Heart left ventricle (tissue), 16 donors: ENCODE data around the gene GNAI2. TPM values are rescaled to one million over a fixed set of nuclear protein-coding genes. Genes with fewer than 3 reads are reported as not detected.

ENCODE experiments used
- ATAC-seq, 4 donors: fragments of 200-7000 bp; cut with Tn5 transposase; one replicate each; pipeline ENCODE4 v1.9.1; 2020 to 2022; ENCODE audit warnings: moderate library complexity in 4 of 4, mild to moderate bottlenecking in 3 of 4, moderate number of reproducible peaks in 1 of 4
- DNase-seq, 5 donors: peaks; one replicate each; pipeline ENCODE4 v3.0.0-alpha.2; 2020
- H3K27ac ChIP-seq, 12 donors: fragments of 200-600 bp; sonication (generic) in 4 of 12; one replicate each; pipeline versions ENCODE4 v1.5.0 to v1.8.0; 2016 to 2022; ENCODE audit warnings: mild to moderate bottlenecking in 2 of 12
- H3K27me3 ChIP-seq, 9 donors: fragments of 200-600 bp; sonication (generic) in 2 of 9; one replicate each; pipeline versions ENCODE4 v1.5.1 to v1.8.0; 2016 to 2022; ENCODE audit warnings: mild to moderate bottlenecking in 3 of 9
- H3K36me3 ChIP-seq, 9 donors: fragments of 200-600 bp; sonication (generic) in 2 of 9; one replicate each; pipeline versions ENCODE4 v1.5.0 to v1.8.0; 2018 to 2022; ENCODE audit warnings: mild to moderate bottlenecking in 2 of 9
- H3K4me1 ChIP-seq, 12 donors: fragments of 200-600 bp; sonication (generic) in 4 of 12; one replicate each; pipeline versions ENCODE4 v1.5.0 to v1.8.0; 2016 to 2022; ENCODE audit warnings: mild to moderate bottlenecking in 3 of 12
- H3K4me3 ChIP-seq, 12 donors: fragments of 200-600 bp; sonication (generic) in 4 of 12; one replicate each; pipeline versions ENCODE4 v1.5.0 to v1.8.0; 2017 to 2022; ENCODE audit warnings: mild to moderate bottlenecking in 9 of 12, moderate library complexity in 4 of 12
- H3K9me3 ChIP-seq, 12 donors: fragments of 200-600 bp; sonication (generic) in 4 of 12; one replicate each; pipeline versions ENCODE4 v1.5.0 to v1.8.0; 2016 to 2022; ENCODE audit warnings: mild to moderate bottlenecking in 1 of 12
- POLR2A ChIP-seq, 2 donors: fragments of 450-650 bp; IDR thresholded peaks; one replicate each; pipeline ENCODE4 v1.6.1; 2017; ENCODE audit warnings: antibody characterized with exemption in 2 of 2, mild to moderate bottlenecking in 2 of 2, moderate library complexity in 2 of 2
- WGBS, 4 donors: extraction: QIAGEN DNeasy Blood & Tissue Kit in 2 of 4; methylation state at CpG; one replicate each; pipeline versions ENCODE4 v1.1.5 to v1.1.7; 2013 to 2018; 5-methylcytosine and 5-hydroxymethylcytosine counted together
- intact Hi-C, 10 donors: fragments of 100-400 bp; cut with DNase I; formaldehyde crosslinking; loops; one replicate each; pipeline versions ENCODE4 v1.11.1 to v1.14.2; 2022
- polyA plus RNA-seq, 2 donors: library from polyadenylated mRNA; stranded (reverse); fragments of 200-250 nt; gene quantifications; one replicate each; pipeline ENCODE4 v1.2.3, GENCODE V29; 2013
- total RNA-seq, 9 donors: library from RNA; depleted of rRNA in 2 of 9; stranded (reverse); fragments of >200 nt in 2 of 9; fragmentation: NEBNext Ultra II Directional in 3 of 9; extraction: Animal tissue kit (Norgen Biotek cat#: 25700) in 3 of 9; gene quantifications; one replicate each; pipeline versions ENCODE4 v1.1.0 to v1.2.4, GENCODE V29; 2016 to 2023
- TF ChIP-seq, protein P1 (sequence below), 12 donors: fragments of 200-600 bp; sonication (generic) in 4 of 12; IDR thresholded peaks; one replicate each; pipeline versions ENCODE4 v1.5.0 to v1.8.0; 2018 to 2022; ENCODE audit warnings: antibody characterized with exemption in 12 of 12, mild to moderate bottlenecking in 5 of 12
- donor health status: ischemic (EF 13 %, LVEDD 7.1; RV severe dilation, severe dysfunction).
- donor health status: healthy with polysubstance abuse.
- donor health status: DM: no; HTN: yes; CAD: no.
- donor health status: DM: no; HTN: no; CAD: no.
- donor health status: ischemic (EF 25% LVEDD 6.9; RV normal size, moderate dysfunction).
- donor health status: ischemic (EF 25% LVEDD 5.7; RV mildly dilated, moderate dysfunction).
- donor health status: healthy.
- donor health status: DM: yes; HTN: yes; CAD: no.
- donor health status: ischemic (EF 35%, LVEDD 5.7; RV mildly dilated, moderate dysfunction).
- donor health status: nonischemic (EF 11% LVEDD 7.7; RV severe dilation, severe dysfunction).
- donor health status: DM: yes; HTN: yes; CAD: no.
- donor health status: PGD.
- donor health status: ischemic (EF 29% LVEDD 5.4; RV normal size, mild dysfunction).
- donor health status: nonischemic (EF 23%, LVEDD 6.1; RV moderate dilation, normal function).

GNAI2 gene
- total and polyA plus RNA-seq, 11 donors = 93.2 to 365 (median 140) TPM

DNA sequence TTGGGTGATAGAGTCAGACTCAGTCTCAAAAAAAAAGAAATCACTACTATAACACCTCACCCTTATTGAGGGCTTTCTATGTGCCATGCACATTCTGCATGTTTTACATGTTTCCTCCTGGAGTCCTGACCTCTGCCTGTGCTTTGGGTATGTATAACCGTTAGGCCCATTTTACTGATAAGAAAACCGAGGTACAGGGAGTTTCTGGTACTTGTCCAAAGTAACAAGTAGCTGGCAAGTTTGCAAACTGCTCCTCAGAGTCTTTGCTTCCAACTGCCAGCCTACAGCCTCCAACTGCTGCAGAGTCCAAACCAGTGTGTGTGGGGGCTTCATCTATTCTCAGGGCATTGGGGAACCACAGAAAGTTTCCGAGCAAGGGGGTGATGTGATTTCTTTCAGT, 3.7 kb upstream of the GNAI2 start:
- intact Hi-C loops = no loop called here

DNA sequence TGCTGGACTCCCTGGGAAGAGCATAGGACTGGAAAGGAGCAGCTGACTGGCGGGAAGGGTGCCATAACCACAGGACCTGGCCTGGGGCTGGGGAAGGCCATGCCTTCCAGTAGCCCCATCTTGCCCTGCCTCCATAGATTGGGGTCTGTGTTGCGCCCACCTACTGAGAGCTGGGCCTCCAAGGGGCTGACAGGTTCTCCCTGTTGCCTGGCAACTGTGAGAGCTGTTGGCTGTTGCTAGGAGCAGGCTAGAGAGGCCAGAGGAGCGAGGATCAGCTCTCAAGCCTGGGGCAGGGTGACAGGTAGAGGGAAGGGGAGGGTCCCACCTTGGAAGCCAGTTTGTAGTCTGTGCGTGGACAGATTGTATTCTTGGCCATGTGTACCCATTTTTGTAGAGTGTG, 2.8 kb upstream of the GNAI2 start:
- Histone ChIP-seq H3K9me3 (no peaks in the 10 kb centered on the region), H3K27me3 (no peaks in the 10 kb centered on the region), H3K4me1 (peaks cover 0 to 50% (median 13%) of the 10 kb centered on the region in 12 donors), H3K36me3 (no peaks in the 10 kb centered on the region), H3K4me3 (no peak overlapping the region), H3K27ac (no peak overlapping the region)
- WGBS, 4 donors = 81 to 95% (median 85%) methylated on average over 4 of the region's 4 CpGs
- ATAC-seq (no peak), DNase-seq (no peak)
- intact Hi-C loops = no loop called here
- TF ChIP-seq, protein P1, sequence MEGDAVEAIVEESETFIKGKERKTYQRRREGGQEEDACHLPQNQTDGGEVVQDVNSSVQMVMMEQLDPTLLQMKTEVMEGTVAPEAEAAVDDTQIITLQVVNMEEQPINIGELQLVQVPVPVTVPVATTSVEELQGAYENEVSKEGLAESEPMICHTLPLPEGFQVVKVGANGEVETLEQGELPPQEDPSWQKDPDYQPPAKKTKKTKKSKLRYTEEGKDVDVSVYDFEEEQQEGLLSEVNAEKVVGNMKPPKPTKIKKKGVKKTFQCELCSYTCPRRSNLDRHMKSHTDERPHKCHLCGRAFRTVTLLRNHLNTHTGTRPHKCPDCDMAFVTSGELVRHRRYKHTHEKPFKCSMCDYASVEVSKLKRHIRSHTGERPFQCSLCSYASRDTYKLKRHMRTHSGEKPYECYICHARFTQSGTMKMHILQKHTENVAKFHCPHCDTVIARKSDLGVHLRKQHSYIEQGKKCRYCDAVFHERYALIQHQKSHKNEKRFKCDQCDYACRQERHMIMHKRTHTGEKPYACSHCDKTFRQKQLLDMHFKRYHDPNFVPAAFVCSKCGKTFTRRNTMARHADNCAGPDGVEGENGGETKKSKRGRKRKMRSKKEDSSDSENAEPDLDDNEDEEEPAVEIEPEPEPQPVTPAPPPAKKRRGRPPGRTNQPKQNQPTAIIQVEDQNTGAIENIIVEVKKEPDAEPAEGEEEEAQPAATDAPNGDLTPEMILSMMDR (IDR thresholded peaks at IDR 0.05) = no peak
- TF ChIP-seq POLR2A (IDR thresholded peaks at IDR 0.05) = no peak

More for the DNA sequence above, 3.7 kb upstream of the GNAI2 start:
- no peaks in the 10 kb centered on the region for H3K36me3 ChIP-seq
- H3K9me3 ChIP-seq = no peaks in the 10 kb centered on the region
- DNase-seq = no peak
- H3K27me3 ChIP-seq = no peaks in the 10 kb centered on the region
- H3K4me1 ChIP-seq = peaks cover 0 to 55% (median 17%) of the 10 kb centered on the region in 12 donors
- ATAC-seq = no peak
- WGBS, 4 donors = 74 to 82% (median 77%) methylated on average over 3 of the region's 3 CpGs
- H3K27ac ChIP-seq = no peak overlapping the region
- H3K4me3 ChIP-seq = no peak overlapping the region
- no peak for TF ChIP-seq POLR2A (IDR thresholded peaks at IDR 0.05)
- TF ChIP-seq, protein P1 (IDR thresholded peaks at IDR 0.05) = no peak

DNA sequence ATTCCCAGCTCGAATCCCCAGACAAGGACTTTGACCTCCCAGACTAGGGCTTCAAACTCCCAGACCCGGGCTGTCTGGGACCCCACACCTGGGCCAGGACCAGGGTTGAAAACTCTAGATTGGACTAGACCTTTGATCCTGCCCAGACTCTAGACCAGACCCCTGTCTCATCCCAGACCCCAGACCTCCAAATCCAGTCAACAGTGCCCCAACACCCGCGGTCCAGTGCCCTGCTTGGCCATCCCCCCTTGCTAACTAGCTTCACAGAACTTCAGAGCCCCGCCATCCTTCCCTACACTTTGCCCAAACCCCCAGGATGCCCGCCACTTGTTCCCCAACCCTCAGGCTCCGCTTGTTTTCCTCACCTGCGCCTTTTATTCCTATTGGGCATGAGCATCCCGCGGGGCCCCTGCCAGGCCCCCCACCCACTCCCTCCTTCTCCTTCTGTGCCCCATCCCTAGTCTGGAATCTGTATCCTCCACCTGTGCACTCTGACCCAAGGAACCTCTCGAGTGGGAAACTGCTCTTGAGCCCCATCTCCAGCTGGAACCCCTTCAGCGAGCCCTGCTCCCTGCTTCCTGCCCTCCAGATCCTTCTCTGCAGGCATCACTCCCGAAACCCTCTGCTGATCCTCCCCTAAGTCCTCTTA, 604 bp downstream of the GNAI2 start:
- ATAC-seq = no peak
- 2 to 4% (median 3%) methylated on average over 13 of the region's 13 CpGs for WGBS, 4 donors
- intact Hi-C loops = loop anchor here in 3 of 10 donors (5.0 kb wide), 1 partner anchor 86 kb away; the partner anchor contains the start of gene HYAL2 (in 3 of the 3)

DNA sequence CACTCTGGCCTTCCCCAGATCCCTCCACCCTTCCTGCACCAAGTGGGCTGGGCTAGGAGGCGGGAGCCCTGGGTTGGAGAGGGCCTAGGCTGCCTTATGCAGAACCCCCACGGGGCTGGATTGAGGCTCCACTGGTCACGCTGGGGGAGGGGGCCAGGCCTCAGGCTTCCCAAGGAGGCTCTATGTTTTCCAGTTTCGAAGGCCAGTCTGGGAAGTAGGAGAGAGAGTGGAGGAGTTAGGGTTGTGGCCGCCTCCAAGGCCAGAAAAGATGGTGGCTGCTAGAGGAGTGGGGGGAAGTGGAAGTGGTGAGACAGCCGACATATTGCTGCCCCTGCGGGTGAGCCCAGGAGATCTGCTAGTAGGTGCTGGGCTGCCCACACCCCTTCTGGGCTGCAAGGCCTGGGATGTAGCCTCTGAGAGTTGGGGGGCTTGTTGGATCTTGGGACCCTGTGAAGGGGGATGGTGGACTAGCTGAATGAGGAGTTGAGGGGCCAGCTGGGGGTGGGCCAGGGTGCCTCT, 1.2 kb downstream of the GNAI2 start:
- peak in 3 of 5 donors; percentile 56 to 63 (median 58) for DNase-seq
- intact Hi-C loops = loop anchor here in 3 of 10 donors (5.0 kb wide), 1 partner anchor 85 kb away; the partner anchor contains the start of gene HYAL2 (in 3 of the 3)
- TF ChIP-seq POLR2A (IDR thresholded peaks at IDR 0.05) = no peak
- TF ChIP-seq, protein P1 (IDR thresholded peaks at IDR 0.05) = no peak
- WGBS, 4 donors = 6 to 18% (median 10%) methylated on average over 6 to 7 of the region's 7 CpGs
- no peaks in the 10 kb centered on the region for H3K9me3 ChIP-seq
- H3K27me3 ChIP-seq = no peaks in the 10 kb centered on the region
- ATAC-seq = no peak
- peaks cover 13 to 66% (median 50%) of the 10 kb centered on the region in 12 donors for H3K4me1 ChIP-seq
- peak overlapping the region; percentile 76 to 99 (median 94) for H3K27ac ChIP-seq
- H3K36me3 ChIP-seq = peaks cover 0 to 28% (median 0%) of the 10 kb centered on the region in 9 donors
- peak overlapping the region; percentile 82 to 100 (median 93) for H3K4me3 ChIP-seq

More for the DNA sequence above, 604 bp downstream of the GNAI2 start:
- no peak for DNase-seq
- peaks cover 0 to 28% (median 0%) of the 10 kb centered on the region in 9 donors for H3K36me3 ChIP-seq
- peak overlapping the region; percentile 82 to 100 (median 93) for H3K4me3 ChIP-seq
- H3K4me1 ChIP-seq = peaks cover 7 to 60% (median 45%) of the 10 kb centered on the region in 12 donors
- H3K27ac ChIP-seq = peak overlapping the region; percentile 76 to 99 (median 94)
- H3K27me3 ChIP-seq = no peaks in the 10 kb centered on the region
- H3K9me3 ChIP-seq = no peaks in the 10 kb centered on the region
- no peak for TF ChIP-seq POLR2A (IDR thresholded peaks at IDR 0.05)
- TF ChIP-seq, protein P1 (IDR thresholded peaks at IDR 0.05) = no peak
